Measurements from ENCODE around the gene SCN3B. TPM values are rescaled to one million over a fixed set of nuclear protein-coding genes. Genes with fewer than 3 reads are reported as not detected.

The SCN3B gene
- total and polyA plus RNA-seq, 9 of the 15 experiments (the other 6 are each of a cell fraction or from before 2014, with no cell fraction given), result 0.01 to 0.15 (median 0.04) TPM; not detected in 6

GRCh38 chr11:123582992-123583504 lies 71.4 kb downstream of the SCN3B start (continued):
- TF ChIP-seq, protein P1, sequence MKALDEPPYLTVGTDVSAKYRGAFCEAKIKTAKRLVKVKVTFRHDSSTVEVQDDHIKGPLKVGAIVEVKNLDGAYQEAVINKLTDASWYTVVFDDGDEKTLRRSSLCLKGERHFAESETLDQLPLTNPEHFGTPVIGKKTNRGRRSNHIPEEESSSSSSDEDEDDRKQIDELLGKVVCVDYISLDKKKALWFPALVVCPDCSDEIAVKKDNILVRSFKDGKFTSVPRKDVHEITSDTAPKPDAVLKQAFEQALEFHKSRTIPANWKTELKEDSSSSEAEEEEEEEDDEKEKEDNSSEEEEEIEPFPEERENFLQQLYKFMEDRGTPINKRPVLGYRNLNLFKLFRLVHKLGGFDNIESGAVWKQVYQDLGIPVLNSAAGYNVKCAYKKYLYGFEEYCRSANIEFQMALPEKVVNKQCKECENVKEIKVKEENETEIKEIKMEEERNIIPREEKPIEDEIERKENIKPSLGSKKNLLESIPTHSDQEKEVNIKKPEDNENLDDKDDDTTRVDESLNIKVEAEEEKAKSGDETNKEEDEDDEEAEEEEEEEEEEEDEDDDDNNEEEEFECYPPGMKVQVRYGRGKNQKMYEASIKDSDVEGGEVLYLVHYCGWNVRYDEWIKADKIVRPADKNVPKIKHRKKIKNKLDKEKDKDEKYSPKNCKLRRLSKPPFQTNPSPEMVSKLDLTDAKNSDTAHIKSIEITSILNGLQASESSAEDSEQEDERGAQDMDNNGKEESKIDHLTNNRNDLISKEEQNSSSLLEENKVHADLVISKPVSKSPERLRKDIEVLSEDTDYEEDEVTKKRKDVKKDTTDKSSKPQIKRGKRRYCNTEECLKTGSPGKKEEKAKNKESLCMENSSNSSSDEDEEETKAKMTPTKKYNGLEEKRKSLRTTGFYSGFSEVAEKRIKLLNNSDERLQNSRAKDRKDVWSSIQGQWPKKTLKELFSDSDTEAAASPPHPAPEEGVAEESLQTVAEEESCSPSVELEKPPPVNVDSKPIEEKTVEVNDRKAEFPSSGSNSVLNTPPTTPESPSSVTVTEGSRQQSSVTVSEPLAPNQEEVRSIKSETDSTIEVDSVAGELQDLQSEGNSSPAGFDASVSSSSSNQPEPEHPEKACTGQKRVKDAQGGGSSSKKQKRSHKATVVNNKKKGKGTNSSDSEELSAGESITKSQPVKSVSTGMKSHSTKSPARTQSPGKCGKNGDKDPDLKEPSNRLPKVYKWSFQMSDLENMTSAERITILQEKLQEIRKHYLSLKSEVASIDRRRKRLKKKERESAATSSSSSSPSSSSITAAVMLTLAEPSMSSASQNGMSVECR (CRISPR knock-in tag; IDR thresholded peaks at IDR 0.05), result no peak
- TF ChIP-seq ZNF639 (CRISPR knock-in tag; conservative IDR thresholded peaks at IDR 0.05 in 1 of 2, IDR thresholded peaks at IDR 0.05 in 1 of 2) (no peak), TSC22D4 (tag; IDR thresholded peaks at IDR 0.05) (0 out of 2 replicates have a peak, but pooled peaks have one; percentile 40)
- TF ChIP-seq, protein P2, sequence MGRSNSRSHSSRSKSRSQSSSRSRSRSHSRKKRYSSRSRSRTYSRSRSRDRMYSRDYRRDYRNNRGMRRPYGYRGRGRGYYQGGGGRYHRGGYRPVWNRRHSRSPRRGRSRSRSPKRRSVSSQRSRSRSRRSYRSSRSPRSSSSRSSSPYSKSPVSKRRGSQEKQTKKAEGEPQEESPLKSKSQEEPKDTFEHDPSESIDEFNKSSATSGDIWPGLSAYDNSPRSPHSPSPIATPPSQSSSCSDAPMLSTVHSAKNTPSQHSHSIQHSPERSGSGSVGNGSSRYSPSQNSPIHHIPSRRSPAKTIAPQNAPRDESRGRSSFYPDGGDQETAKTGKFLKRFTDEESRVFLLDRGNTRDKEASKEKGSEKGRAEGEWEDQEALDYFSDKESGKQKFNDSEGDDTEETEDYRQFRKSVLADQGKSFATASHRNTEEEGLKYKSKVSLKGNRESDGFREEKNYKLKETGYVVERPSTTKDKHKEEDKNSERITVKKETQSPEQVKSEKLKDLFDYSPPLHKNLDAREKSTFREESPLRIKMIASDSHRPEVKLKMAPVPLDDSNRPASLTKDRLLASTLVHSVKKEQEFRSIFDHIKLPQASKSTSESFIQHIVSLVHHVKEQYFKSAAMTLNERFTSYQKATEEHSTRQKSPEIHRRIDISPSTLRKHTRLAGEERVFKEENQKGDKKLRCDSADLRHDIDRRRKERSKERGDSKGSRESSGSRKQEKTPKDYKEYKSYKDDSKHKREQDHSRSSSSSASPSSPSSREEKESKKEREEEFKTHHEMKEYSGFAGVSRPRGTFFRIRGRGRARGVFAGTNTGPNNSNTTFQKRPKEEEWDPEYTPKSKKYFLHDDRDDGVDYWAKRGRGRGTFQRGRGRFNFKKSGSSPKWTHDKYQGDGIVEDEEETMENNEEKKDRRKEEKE (IDR thresholded peaks at IDR 0.05; ENCODE audit: borderline replicate concordance in 1 of 2, control insufficient read depth in 1 of 2, low read depth in 2 of 2, low read length in 1 of 2), result no peak
